Activated naive CD8-positive, alpha-beta T cell treated with anti-CD3 and anti-CD28 coated beads for 36 hours (primary cell): ENCODE measurements around the gene MCU. TPM values are rescaled to one million over a fixed set of nuclear protein-coding genes. Genes with fewer than 3 reads are reported as not detected.

ENCODE experiments used
- DNase-seq: peaks from one replicate; pipeline ENCODE4 v3.0.0; 2021
- H3K27ac Mint-ChIP-seq: one replicate; pipeline ENCODE4 v1.8.0; 2022; ENCODE audit warnings: mild to moderate bottlenecking, moderate library complexity, mixed read lengths
- H3K27me3 Mint-ChIP-seq: one replicate; pipeline ENCODE4 v1.8.0; 2022; ENCODE audit warnings: mild to moderate bottlenecking, mixed read lengths
- H3K36me3 Mint-ChIP-seq: one replicate; pipeline ENCODE4 v1.8.0; 2021; ENCODE audit warnings: mild to moderate bottlenecking, mixed read lengths
- H3K4me1 Mint-ChIP-seq: one replicate; pipeline ENCODE4 v1.8.0; 2021; ENCODE audit warnings: mixed read lengths
- H3K4me3 Mint-ChIP-seq: one replicate; pipeline ENCODE4 v1.8.0; 2022; ENCODE audit warnings: mild to moderate bottlenecking, moderate library complexity, mixed read lengths
- H3K9me3 Mint-ChIP-seq: one replicate; pipeline ENCODE4 v1.8.0; 2022; ENCODE audit warnings: mixed read lengths
- total RNA-seq, 2 experiments: library from RNA; stranded (reverse); gene quantifications; one replicate each; pipeline ENCODE4 v1.2.3, GENCODE V29; 2021

Gene MCU
- total RNA-seq, 2 experiments from 2014 or later, result 15.3 to 15.5 TPM

DNA sequence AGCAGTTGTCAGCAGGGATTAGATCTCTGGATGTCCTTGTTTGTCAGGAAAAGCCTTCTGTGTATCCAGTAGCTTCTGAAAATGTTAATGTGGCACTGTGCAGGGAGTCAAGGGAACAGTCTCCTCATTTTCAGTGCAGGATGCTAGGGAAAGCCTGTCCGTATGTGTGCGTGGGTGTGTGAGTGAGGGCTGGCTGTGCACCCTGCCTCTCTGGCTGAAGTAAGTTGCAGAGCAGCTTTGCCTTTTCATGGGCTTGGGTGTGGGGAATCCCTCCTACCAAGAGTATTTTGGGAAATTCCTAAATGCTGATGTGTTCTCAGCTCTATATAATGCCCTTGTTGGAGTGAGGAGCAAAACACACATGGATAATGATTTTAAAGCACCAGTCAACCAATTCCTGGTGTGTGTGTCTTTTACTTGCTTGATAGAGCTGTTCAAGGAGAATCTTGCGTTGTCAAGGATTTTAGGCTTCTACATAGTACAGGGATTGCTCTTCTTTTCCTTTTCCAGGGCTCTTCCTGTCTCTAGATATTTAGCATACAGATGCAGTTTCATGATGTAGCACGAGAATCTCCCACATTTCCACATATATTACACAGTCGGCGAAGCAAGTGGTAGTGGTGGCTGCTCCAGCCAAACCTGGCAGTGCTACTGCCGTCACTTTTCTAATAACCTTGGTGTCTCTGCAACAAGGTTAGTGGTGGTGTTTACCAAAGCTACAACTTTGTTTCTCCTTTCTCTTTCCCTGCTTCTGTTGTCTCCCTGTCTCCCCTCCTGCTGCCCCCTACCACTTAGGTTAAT, 92.8 kb downstream of the MCU start:
- DNase-seq, result no peak
- H3K27me3 Mint-ChIP-seq, result no peaks in the 10 kb centered on the region
- H3K4me3 Mint-ChIP-seq, result no peak overlapping the region

DNA sequence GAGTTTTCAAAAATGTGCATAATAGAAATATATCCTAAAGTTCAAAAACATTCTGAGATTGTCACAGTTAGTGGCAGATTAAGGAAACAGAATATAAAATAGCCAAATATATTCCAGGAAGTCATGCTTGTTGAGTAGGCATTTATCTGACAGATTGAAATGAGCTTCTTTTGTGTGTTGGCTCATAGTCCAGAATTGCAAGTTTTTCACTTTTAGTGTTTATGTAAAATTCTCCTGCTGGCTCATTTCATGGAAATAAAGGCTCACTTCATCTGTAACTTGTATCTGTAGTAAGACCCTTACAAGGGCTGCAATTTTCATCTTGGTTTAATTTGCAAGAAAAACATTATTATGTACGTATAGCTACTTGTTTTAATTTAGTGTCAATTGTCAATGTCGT, 93.5 kb downstream of the MCU start:
- Mint-ChIP-seq H3K4me3 (no peak overlapping the region), H3K27me3 (no peaks in the 10 kb centered on the region), H3K9me3 (no peaks in the 10 kb centered on the region), H3K4me1 (peaks cover 16% of the 10 kb centered on the region), H3K36me3 (peaks cover 4% of the 10 kb centered on the region), H3K27ac (no peak overlapping the region)
- DNase-seq, result no peak

More for the DNA sequence above, 92.8 kb downstream of the MCU start:
- Mint-ChIP-seq H3K9me3 (no peaks in the 10 kb centered on the region), H3K27ac (no peak overlapping the region), H3K36me3 (peaks cover 4% of the 10 kb centered on the region), H3K4me1 (peaks cover 11% of the 10 kb centered on the region)

DNA sequence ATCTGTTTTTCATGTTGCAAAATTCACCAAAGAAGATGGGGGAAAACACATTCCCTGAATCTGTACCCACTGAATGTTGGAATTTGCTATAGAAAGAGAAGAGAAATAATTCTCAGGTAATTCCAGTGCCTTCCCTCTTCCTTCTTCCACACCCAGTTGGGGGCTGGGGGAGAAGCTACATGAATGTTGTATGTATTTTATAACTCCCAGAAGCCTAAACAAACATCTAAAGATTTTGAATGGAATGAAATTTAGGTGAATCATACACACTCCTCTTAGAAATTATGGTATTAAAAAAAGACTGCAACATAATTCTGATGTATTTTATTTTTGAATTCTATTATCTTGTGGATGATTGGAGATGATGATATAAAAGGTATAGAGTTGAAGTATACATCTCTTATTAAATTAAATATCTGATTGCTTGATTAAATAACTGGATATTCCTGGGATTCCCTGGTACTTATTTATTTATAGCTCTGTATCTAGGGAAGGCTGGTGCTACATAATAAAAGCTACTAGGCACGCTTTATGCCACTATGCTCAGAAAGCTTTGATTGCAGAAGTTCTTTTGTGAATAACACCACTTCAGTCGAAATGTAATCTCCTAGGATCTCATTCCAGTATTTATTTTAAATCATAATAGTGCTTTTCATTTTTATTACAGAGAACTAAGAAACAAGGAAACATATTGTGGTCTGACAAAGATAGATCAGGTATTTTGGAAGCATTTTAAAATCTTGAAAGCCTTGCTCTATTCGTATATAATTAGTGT, 98.5 kb downstream of the MCU start:
- Mint-ChIP-seq H3K4me3 (no peak overlapping the region), H3K27ac (no peak overlapping the region), H3K9me3 (no peaks in the 10 kb centered on the region), H3K27me3 (no peaks in the 10 kb centered on the region), H3K36me3 (peaks cover 6% of the 10 kb centered on the region), H3K4me1 (peaks cover 14% of the 10 kb centered on the region)
- DNase-seq, result no peak

DNA sequence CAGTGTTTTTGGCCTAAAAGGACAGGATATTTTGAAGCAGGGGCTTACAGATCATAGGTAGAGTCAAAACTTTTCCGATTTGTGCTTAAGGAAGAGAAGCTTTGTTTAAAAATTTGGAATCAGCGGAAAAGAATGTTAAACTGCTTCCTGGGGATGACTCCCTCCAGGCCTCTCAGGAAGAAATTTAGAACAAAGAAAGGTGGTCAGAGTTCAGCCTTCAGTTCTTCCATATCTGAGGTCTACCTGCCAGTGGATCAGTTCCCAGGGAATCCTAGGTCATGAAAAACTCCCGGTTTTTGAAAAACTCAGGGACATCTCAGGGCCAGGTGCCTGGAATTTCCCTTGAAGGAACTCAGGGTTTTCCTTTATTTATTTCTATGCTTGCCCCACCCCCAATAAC, 100.3 kb downstream of the MCU start:
- Mint-ChIP-seq H3K36me3 (peaks cover 4% of the 10 kb centered on the region), H3K4me1 (peaks cover 14% of the 10 kb centered on the region), H3K9me3 (no peaks in the 10 kb centered on the region), H3K27me3 (no peaks in the 10 kb centered on the region), H3K4me3 (no peak overlapping the region), H3K27ac (no peak overlapping the region)
- DNase-seq, result no peak

- no peaks in the 10 kb centered on the region for H3K9me3 Mint-ChIP-seq
- no peaks in the 10 kb centered on the region for H3K27me3 Mint-ChIP-seq
- peaks cover 2% of the 10 kb centered on the region for H3K36me3 Mint-ChIP-seq
- no peak overlapping the region for H3K27ac Mint-ChIP-seq
- H3K4me3 Mint-ChIP-seq, result no peak overlapping the region
- H3K4me1 Mint-ChIP-seq, result peaks cover 13% of the 10 kb centered on the region
- DNase-seq, result no peak
These were observed 101.8 kb downstream of the MCU start for GRCh38 chr10:72793752-72794151.

DNA sequence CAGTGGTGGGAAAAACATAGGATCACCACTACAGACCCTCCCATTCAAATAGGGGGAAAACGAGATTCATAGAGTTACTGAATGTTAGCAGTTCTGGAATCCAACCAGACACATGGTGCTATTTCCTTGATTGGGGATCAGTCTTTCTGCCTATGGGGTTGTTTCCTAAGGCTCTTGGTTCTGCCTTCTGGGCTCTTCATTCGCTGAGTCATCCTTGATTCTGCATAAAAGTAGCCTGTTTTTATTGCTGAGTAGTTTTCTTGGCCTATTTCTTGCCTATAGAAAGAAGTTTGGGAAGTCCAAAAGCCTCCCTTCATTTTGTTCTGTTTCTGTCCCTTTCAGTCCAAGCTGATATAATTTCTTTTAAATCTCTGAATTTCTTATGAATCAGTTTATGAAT, 102.3 kb downstream of the MCU start:
- peaks cover 10% of the 10 kb centered on the region for H3K4me1 Mint-ChIP-seq
- no peaks in the 10 kb centered on the region for H3K9me3 Mint-ChIP-seq
- no peak overlapping the region for H3K4me3 Mint-ChIP-seq
- DNase-seq, result no peak
- H3K27me3 Mint-ChIP-seq, result no peaks in the 10 kb centered on the region
- H3K27ac Mint-ChIP-seq, result no peak overlapping the region
- H3K36me3 Mint-ChIP-seq, result peaks cover 2% of the 10 kb centered on the region

DNA sequence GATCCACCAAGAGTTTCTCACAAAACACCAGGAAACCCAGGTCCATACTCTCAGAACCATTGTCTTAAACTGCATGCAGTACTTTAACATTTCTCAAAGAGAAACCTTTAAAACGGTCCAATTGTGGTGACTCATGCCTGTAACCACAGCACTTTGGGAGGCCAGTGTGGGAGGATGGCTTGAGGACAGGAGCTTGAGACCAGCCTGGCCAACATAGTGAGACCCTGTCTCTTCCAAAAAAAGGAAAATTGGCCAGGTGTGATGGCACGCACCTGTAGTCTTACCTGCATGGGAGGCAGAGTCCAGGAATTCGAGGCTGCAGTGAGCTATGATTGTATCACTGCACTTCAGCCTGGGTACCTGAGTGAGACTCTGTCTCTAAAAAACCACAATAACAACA, 104.1 kb downstream of the MCU start:
- Mint-ChIP-seq H3K36me3 (peaks cover 2% of the 10 kb centered on the region), H3K4me1 (peaks cover 2% of the 10 kb centered on the region), H3K9me3 (no peaks in the 10 kb centered on the region), H3K27me3 (no peaks in the 10 kb centered on the region), H3K27ac (no peak overlapping the region), H3K4me3 (no peak overlapping the region)
- DNase-seq, result no peak

GRCh38 chr10:72796538-72796937, 104.6 kb downstream of the MCU start:
- H3K4me1 Mint-ChIP-seq, result peaks cover 5% of the 10 kb centered on the region
- no peak overlapping the region for H3K27ac Mint-ChIP-seq
- H3K9me3 Mint-ChIP-seq, result no peaks in the 10 kb centered on the region
- no peak for DNase-seq
- no peak overlapping the region for H3K4me3 Mint-ChIP-seq
- peaks cover 2% of the 10 kb centered on the region for H3K36me3 Mint-ChIP-seq
- H3K27me3 Mint-ChIP-seq, result no peaks in the 10 kb centered on the region

DNA sequence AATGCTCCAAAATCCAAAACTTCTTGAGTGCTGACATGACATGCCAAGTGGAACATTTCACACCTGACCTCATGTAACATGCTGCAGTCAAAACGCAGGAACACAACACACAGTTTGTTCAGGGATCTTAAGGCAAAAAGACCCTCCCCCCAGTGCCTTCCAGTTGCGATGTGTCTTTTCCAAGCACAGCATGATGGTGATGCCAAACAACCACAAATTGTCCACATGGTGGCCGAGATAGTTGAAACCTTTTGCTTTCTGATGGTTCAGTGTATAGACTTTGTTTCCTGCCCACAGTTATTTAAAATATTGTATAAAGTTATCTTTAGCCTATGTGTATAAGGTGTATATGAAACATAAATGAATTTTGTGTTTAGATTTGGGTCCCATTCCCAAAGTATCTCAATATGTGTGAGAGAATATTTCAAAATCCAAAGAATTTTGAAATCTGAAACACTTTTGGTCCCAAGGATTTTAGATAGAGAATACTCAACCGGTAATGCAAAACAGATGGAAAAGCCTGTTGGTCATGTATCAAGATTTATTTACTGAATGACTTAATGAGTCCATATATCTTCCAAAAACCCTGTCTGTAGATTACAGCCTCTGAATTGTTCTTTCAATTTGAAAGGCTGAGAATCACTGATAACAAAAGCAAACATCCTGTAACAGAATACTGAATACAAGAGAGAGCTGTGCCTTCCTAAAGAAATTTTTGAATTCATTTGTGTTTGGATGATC, 108.2 kb downstream of the MCU start:
- no peak for DNase-seq
- Mint-ChIP-seq H3K4me1 (peaks cover 14% of the 10 kb centered on the region), H3K36me3 (peaks cover 4% of the 10 kb centered on the region), H3K27me3 (no peaks in the 10 kb centered on the region), H3K27ac (no peak overlapping the region), H3K4me3 (no peak overlapping the region), H3K9me3 (no peaks in the 10 kb centered on the region)

- Mint-ChIP-seq H3K36me3 (peaks cover 4% of the 10 kb centered on the region), H3K27me3 (no peaks in the 10 kb centered on the region), H3K4me1 (peaks cover 14% of the 10 kb centered on the region), H3K27ac (no peak overlapping the region), H3K9me3 (no peaks in the 10 kb centered on the region), H3K4me3 (no peak overlapping the region)
- no peak for DNase-seq
These were observed 108.8 kb downstream of the MCU start for GRCh38 chr10:72800741-72801092.

GRCh38 chr10:72801263-72801868, 109.4 kb downstream of the MCU start:
- Mint-ChIP-seq H3K9me3 (no peaks in the 10 kb centered on the region), H3K27ac (no peak overlapping the region), H3K36me3 (peaks cover 4% of the 10 kb centered on the region), H3K4me3 (no peak overlapping the region), H3K4me1 (peaks cover 14% of the 10 kb centered on the region), H3K27me3 (no peaks in the 10 kb centered on the region)
- no peak for DNase-seq

- H3K27ac Mint-ChIP-seq, result no peak overlapping the region
- H3K27me3 Mint-ChIP-seq, result no peaks in the 10 kb centered on the region
- H3K4me1 Mint-ChIP-seq, result peaks cover 14% of the 10 kb centered on the region
- DNase-seq, result no peak
- H3K36me3 Mint-ChIP-seq, result peaks cover 4% of the 10 kb centered on the region
- H3K4me3 Mint-ChIP-seq, result no peak overlapping the region
- H3K9me3 Mint-ChIP-seq, result no peaks in the 10 kb centered on the region
These were observed 110.4 kb downstream of the MCU start for GRCh38 chr10:72802332-72802731.

DNA sequence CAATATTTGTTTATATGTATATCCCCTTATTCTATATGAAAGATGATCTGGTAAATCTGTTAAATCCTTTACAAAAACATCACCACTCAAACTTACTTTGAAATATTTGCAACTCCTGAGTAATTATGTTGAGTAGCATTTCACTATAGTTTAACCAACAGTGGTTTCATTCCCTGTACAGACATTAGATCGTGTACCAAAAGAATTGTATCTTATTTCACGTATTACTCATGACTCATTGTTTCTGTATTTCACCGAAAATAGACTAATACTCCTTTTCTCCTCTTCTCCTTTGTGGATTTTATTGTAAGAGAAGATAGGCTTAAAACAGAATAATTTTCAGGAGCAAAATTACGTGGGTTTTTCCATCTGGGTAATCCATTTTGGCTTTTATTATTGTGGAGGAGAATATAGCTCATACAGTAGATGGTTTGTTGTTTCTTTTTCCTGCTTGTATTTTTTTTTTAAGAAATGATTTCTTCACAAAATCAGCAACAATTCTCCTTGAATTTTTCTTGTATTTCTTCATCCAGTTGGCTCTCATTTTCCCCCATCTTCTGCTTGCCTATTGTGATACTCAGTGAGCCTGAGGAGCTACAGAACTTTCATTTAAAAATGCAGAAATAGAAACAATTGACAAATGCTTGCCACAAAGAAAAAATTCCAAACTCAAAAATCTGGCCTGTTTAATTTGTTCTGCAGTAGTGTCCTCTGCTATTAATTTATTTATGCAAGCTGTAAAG, 111.0 kb downstream of the MCU start:
- Mint-ChIP-seq H3K9me3 (no peaks in the 10 kb centered on the region), H3K4me1 (peaks cover 14% of the 10 kb centered on the region), H3K27ac (no peak overlapping the region), H3K36me3 (peaks cover 4% of the 10 kb centered on the region), H3K27me3 (no peaks in the 10 kb centered on the region), H3K4me3 (no peak overlapping the region)
- DNase-seq, result no peak

GRCh38 chr10:72808001-72808400, 116.1 kb downstream of the MCU start:
- Mint-ChIP-seq H3K9me3 (no peaks in the 10 kb centered on the region), H3K36me3 (peaks cover 11% of the 10 kb centered on the region), H3K27ac (no peak overlapping the region), H3K27me3 (no peaks in the 10 kb centered on the region), H3K4me1 (peaks cover 4% of the 10 kb centered on the region), H3K4me3 (no peak overlapping the region)
- no peak for DNase-seq
